ENCODE data around the gene CUBN. TPM values are rescaled to one million over a fixed set of nuclear protein-coding genes. Genes with fewer than 3 reads are reported as not detected.
A peak's percentile ranks its signal among the peaks of the same experiment; 100 is the strongest.

The CUBN gene
- total RNA-seq, 2 experiments from 2014 or later = 7.9 to 9.2 TPM

DNA sequence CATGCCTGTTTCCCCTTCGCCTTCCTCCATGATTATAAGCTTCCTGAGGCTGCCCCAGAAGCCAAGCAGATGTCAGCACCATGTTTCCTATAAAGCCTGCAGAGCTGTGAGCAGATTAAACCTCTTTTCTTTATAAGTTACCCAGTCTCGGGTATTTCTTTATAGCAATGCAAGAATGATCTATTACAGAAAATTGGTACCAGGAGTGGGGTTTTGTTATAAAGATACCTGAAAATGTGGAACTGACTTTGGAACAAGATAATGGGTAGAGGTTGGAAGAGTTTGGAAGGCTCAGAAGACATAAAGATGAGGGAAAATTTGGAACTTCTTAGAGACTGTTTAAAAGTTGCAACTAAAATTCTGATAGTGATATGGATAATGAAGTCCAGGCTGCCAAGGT, 307.6 kb downstream of the CUBN start:
- POLR2A ChIA-PET = interaction anchor here (1.8 kb wide), 1 partner anchor 408 kb away, joined by 7 read pairs; no protein-coding TSS in a partner anchor
- ATAC-seq (ENCODE audit: poor library complexity) (no peak), DNase-seq (no peak)
- no peak overlapping the region for H3K4me3 ChIP-seq (ENCODE audit: low read length)
- peaks cover 4% of the 10 kb centered on the region for H3K9me3 Mint-ChIP-seq
- CTCF ChIA-PET = no interaction called here
- H3K4me1 ChIP-seq (ENCODE audit: insufficient read depth, low read length) = peaks cover 5% of the 10 kb centered on the region
- no peak overlapping the region for H3K27ac ChIP-seq (ENCODE audit: low read depth in 1 of 2, low read length in 2 of 2)
- no peaks in the 10 kb centered on the region for H3K27me3 Mint-ChIP-seq
- H3K4me1 Mint-ChIP-seq (ENCODE audit: low read depth) = peaks cover 14% of the 10 kb centered on the region
- H3K27me3 ChIP-seq (ENCODE audit: control insufficient read depth in 1 of 2, insufficient read depth in 2 of 2, low read length in 2 of 2) = no peaks in the 10 kb centered on the region
- peaks cover 8 to 16% of the 10 kb centered on the region in 2 experiments for H3K9me3 ChIP-seq (ENCODE audit: control insufficient read depth in 1 of 2, insufficient read depth in 1 of 2, low read length in 2 of 2)
- intact Hi-C loops (cut with DNase I, micrococcal nuclease) = loop anchor here in 1 of 2 experiments (10.0 kb wide), 1 partner anchor 923 kb away; no protein-coding TSS in a partner anchor
- no peak overlapping the region for H3K27ac Mint-ChIP-seq
- H3K4me3 Mint-ChIP-seq = no peak overlapping the region
- H3K36me3 Mint-ChIP-seq (ENCODE audit: low read depth) = peaks cover 36% of the 10 kb centered on the region
- TF ChIP-seq, protein P1, sequence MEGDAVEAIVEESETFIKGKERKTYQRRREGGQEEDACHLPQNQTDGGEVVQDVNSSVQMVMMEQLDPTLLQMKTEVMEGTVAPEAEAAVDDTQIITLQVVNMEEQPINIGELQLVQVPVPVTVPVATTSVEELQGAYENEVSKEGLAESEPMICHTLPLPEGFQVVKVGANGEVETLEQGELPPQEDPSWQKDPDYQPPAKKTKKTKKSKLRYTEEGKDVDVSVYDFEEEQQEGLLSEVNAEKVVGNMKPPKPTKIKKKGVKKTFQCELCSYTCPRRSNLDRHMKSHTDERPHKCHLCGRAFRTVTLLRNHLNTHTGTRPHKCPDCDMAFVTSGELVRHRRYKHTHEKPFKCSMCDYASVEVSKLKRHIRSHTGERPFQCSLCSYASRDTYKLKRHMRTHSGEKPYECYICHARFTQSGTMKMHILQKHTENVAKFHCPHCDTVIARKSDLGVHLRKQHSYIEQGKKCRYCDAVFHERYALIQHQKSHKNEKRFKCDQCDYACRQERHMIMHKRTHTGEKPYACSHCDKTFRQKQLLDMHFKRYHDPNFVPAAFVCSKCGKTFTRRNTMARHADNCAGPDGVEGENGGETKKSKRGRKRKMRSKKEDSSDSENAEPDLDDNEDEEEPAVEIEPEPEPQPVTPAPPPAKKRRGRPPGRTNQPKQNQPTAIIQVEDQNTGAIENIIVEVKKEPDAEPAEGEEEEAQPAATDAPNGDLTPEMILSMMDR (IDR thresholded peaks at IDR 0.05) = no peak
- H3K36me3 ChIP-seq (ENCODE audit: insufficient read depth, low read length) = no peaks in the 10 kb centered on the region

DNA sequence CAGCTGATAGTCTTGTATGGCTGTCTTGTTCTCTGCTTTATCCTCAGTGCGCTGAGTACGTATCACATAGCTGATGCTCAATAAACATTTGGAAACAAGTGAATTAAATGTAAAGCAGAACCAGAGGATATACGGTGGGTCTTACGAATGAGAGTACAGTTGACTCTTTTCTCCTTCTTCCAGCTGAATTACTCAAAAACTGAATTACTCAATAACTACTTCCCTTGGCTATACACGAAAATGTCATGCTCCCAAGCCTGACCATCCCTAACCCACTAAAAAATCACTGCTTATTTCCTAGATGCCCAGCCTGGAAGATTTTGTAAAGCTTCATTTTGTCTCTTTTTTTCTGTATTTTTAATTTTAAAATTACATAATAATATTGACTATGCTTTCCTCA, 309.2 kb downstream of the CUBN start:
- H3K4me3 ChIP-seq (ENCODE audit: low read length) = no peak overlapping the region
- Mint-ChIP-seq H3K27me3 (no peaks in the 10 kb centered on the region), H3K36me3 (ENCODE audit: low read depth) (peaks cover 40% of the 10 kb centered on the region), H3K9me3 (peaks cover 4% of the 10 kb centered on the region), H3K4me1 (ENCODE audit: low read depth) (peaks cover 30% of the 10 kb centered on the region), H3K27ac (no peak overlapping the region), H3K4me3 (peak overlapping the region; percentile 23)
- ATAC-seq (ENCODE audit: poor library complexity) = no peak
- no peaks in the 10 kb centered on the region for H3K27me3 ChIP-seq (ENCODE audit: control insufficient read depth in 1 of 2, insufficient read depth in 2 of 2, low read length in 2 of 2)
- H3K27ac ChIP-seq (ENCODE audit: low read depth in 1 of 2, low read length in 2 of 2) = no peak overlapping the region
- TF ChIP-seq, protein P1 (IDR thresholded peaks at IDR 0.05) = no peak
- CTCF ChIA-PET = no interaction called here
- H3K9me3 ChIP-seq (ENCODE audit: control insufficient read depth in 1 of 2, insufficient read depth in 1 of 2, low read length in 2 of 2) = peaks cover 8 to 16% of the 10 kb centered on the region in 2 experiments
- H3K36me3 ChIP-seq (ENCODE audit: insufficient read depth, low read length) = no peaks in the 10 kb centered on the region
- intact Hi-C loops (cut with DNase I, micrococcal nuclease) = loop anchor here in 1 of 2 experiments (10.0 kb wide), 1 partner anchor 924 kb away; no protein-coding TSS in a partner anchor
- peaks cover 21% of the 10 kb centered on the region for H3K4me1 ChIP-seq (ENCODE audit: insufficient read depth, low read length)
- no peak for DNase-seq
- POLR2A ChIA-PET = no interaction called here

DNA sequence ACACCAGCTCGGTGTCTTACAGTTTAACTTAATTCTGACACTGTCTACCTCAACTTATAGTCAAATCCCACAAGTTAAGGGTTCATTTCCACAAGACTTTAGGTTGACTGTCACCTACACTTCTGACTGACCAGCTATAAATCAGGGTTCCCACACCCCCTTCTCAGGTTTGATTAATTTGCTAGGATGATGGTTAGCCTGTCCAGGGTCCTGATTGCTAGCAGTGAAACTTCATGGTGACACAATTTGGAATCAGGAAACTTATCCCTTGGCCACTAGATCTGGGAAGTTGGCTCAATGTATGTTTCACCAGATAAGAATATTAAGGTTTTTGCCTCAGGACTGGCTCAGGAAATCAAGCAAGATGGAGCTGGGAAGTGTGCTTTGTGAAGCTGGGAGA, 309.6 kb downstream of the CUBN start:
- intact Hi-C loops (cut with DNase I, micrococcal nuclease) = loop anchor here in 1 of 2 experiments (10.0 kb wide), 1 partner anchor 925 kb away; no protein-coding TSS in a partner anchor
- ATAC-seq (ENCODE audit: poor library complexity) = no peak
- H3K36me3 ChIP-seq (ENCODE audit: insufficient read depth, low read length) = no peaks in the 10 kb centered on the region
- peaks cover 8 to 16% of the 10 kb centered on the region in 2 experiments for H3K9me3 ChIP-seq (ENCODE audit: control insufficient read depth in 1 of 2, insufficient read depth in 1 of 2, low read length in 2 of 2)
- H3K4me3 Mint-ChIP-seq = peak overlapping the region; percentile 23
- TF ChIP-seq, protein P1 (IDR thresholded peaks at IDR 0.05) = no peak
- H3K4me1 Mint-ChIP-seq (ENCODE audit: low read depth) = peaks cover 34% of the 10 kb centered on the region
- H3K27me3 ChIP-seq (ENCODE audit: control insufficient read depth in 1 of 2, insufficient read depth in 2 of 2, low read length in 2 of 2) = no peaks in the 10 kb centered on the region
- no peak overlapping the region for H3K4me3 ChIP-seq (ENCODE audit: low read length)
- H3K36me3 Mint-ChIP-seq (ENCODE audit: low read depth) = peaks cover 43% of the 10 kb centered on the region
- DNase-seq = no peak
- peaks cover 4% of the 10 kb centered on the region for H3K9me3 Mint-ChIP-seq
- H3K27me3 Mint-ChIP-seq = no peaks in the 10 kb centered on the region
- no peak overlapping the region for H3K27ac Mint-ChIP-seq
- ChIA-PET POLR2A (interaction anchor here (0.8 kb wide), 1 partner anchor 410 kb away, joined by 4 read pairs; no protein-coding TSS in a partner anchor), CTCF (no interaction called here)
- H3K27ac ChIP-seq (ENCODE audit: low read depth in 1 of 2, low read length in 2 of 2) = no peak overlapping the region
- peaks cover 25% of the 10 kb centered on the region for H3K4me1 ChIP-seq (ENCODE audit: insufficient read depth, low read length)

All from CD4-positive, alpha-beta T cell (primary cell).